Measurements from ENCODE around the gene FGD5. TPM values are rescaled to one million over a fixed set of nuclear protein-coding genes. Genes with fewer than 3 reads are reported as not detected.

Gene FGD5
- total and polyA plus RNA-seq, 8 donors = 25.4 to 49.4 (median 41.7) TPM

GRCh38 chr3:14793126-14793857 is 25.5 kb upstream of the FGD5 start:
- no peaks in the 10 kb centered on the region for H3K27me3 ChIP-seq
- H3K36me3 ChIP-seq = no peaks in the 10 kb centered on the region
- H3K9me3 ChIP-seq = no peaks in the 10 kb centered on the region
- H3K4me3 ChIP-seq = no peak overlapping the region
- peaks cover 0 to 4% of the 10 kb centered on the region in 2 donors for H3K4me1 ChIP-seq
- ATAC-seq (peak; percentile 25), DNase-seq (peak in 1 of 4 donors; percentile 23)
- TF ChIP-seq CTCF (IDR thresholded peaks at IDR 0.05) = no peak
- H3K27ac ChIP-seq = peak overlapping the region in 1 of 2 donors; percentile 57
- intact Hi-C loops (cut with DNase I) = loop anchor here in 1 of 2 donors (5.0 kb wide), 1 partner anchor 129 kb away; no protein-coding TSS in a partner anchor

GRCh38 chr3:14793858-14794234 is 24.9 kb upstream of the FGD5 start:
- no peak for TF ChIP-seq CTCF (IDR thresholded peaks at IDR 0.05)
- intact Hi-C loops (cut with DNase I) = loop anchor here in 1 of 2 donors (5.0 kb wide), 1 partner anchor 128 kb away; no protein-coding TSS in a partner anchor

GRCh38 chr3:14794435-14794834 is 24.3 kb upstream of the FGD5 start:
- H3K4me1 ChIP-seq = peaks cover 0 to 4% of the 10 kb centered on the region in 2 donors
- H3K27me3 ChIP-seq = no peaks in the 10 kb centered on the region
- intact Hi-C loops (cut with DNase I) = loop anchor here in 1 of 2 donors (5.0 kb wide), 1 partner anchor 128 kb away; no protein-coding TSS in a partner anchor
- H3K27ac ChIP-seq = peak overlapping the region in 1 of 2 donors; percentile 57
- no peak for TF ChIP-seq CTCF (IDR thresholded peaks at IDR 0.05)
- no peak overlapping the region for H3K4me3 ChIP-seq
- DNase-seq = peak in 1 of 4 donors; percentile 7
- H3K9me3 ChIP-seq = no peaks in the 10 kb centered on the region
- H3K36me3 ChIP-seq = no peaks in the 10 kb centered on the region
- ATAC-seq = no peak

More at GRCh38 chr3:14793858-14794234, 24.9 kb upstream of the FGD5 start:
- no peaks in the 10 kb centered on the region for H3K36me3 ChIP-seq
- H3K27me3 ChIP-seq = no peaks in the 10 kb centered on the region
- peak overlapping the region in 1 of 2 donors; percentile 57 for H3K27ac ChIP-seq
- no peak overlapping the region for H3K4me3 ChIP-seq
- H3K4me1 ChIP-seq = peaks cover 0 to 4% of the 10 kb centered on the region in 2 donors
- H3K9me3 ChIP-seq = no peaks in the 10 kb centered on the region
- ATAC-seq (no peak), DNase-seq (no peak)

- H3K9me3 ChIP-seq = no peaks in the 10 kb centered on the region
- intact Hi-C loops (cut with DNase I) = no loop called here
- no peaks in the 10 kb centered on the region for H3K36me3 ChIP-seq
- no peak overlapping the region for H3K4me3 ChIP-seq
- peak overlapping the region in 1 of 2 donors; percentile 26 for H3K27ac ChIP-seq
- peaks cover 0 to 4% of the 10 kb centered on the region in 2 donors for H3K4me1 ChIP-seq
- H3K27me3 ChIP-seq = no peaks in the 10 kb centered on the region
- DNase-seq (peak in 1 of 4 donors; percentile 7), ATAC-seq (no peak)
- TF ChIP-seq CTCF (IDR thresholded peaks at IDR 0.05) = no peak
Observed at GRCh38 chr3:14795996-14796395, 22.8 kb upstream of the FGD5 start.

GRCh38 chr3:14796403-14797077 is 22.2 kb upstream of the FGD5 start:
- Histone ChIP-seq H3K4me3 (no peak overlapping the region), H3K27ac (peak overlapping the region in 1 of 2 donors; percentile 26), H3K36me3 (no peaks in the 10 kb centered on the region), H3K27me3 (no peaks in the 10 kb centered on the region), H3K4me1 (peaks cover 0 to 4% of the 10 kb centered on the region in 2 donors), H3K9me3 (no peaks in the 10 kb centered on the region)
- ATAC-seq = no peak
- no peak for TF ChIP-seq CTCF (IDR thresholded peaks at IDR 0.05)
- DNase-seq = peak in 1 of 4 donors; percentile 8
- intact Hi-C loops (cut with DNase I) = no loop called here
